COR-L47 (cell line): ENCODE measurements around the gene OR6C76.

ENCODE experiments used
- DNase-seq: peaks from one replicate; lab custom pipeline; 2025; lab: John Stamatoyannopoulos, UW

The OR6C76 gene

GRCh38 chr12:55469291-55469690 lies 43.2 kb downstream of the OR6C76 start:
- DNase-seq: no peak

GRCh38 chr12:55470088-55470829 lies 44.2 kb downstream of the OR6C76 start, which contains the start of gene OR6C70:
Gene OR6C70, minus strand, starts transcription at chr12:55470138. Its CDS starts 0 bp downstream, at chr12:55470138.
- no peak for DNase-seq

- DNase-seq: no peak
Observed at GRCh38 chr12:55472264-55472663, 46.2 kb downstream of the OR6C76 start.
